ENCODE results near the gene CACNG6.
"Not testable (repeated sequence)": the region's sequence is repeated elsewhere in the genome, so short reads cannot be mapped to it uniquely, and the experiment has no call there.

CACNG6 gene

GRCh38 chr19:53991224-53992113 is at the start of gene CACNG6:
TSS of gene CACNG6 (plus strand) at chr19:53991637. CDS start at chr19:53992878, 1,241 bp downstream.
- no peak for DNase-seq

- no peak for DNase-seq
Observed at GRCh38 chr19:53942001-53942786, 49.2 kb upstream of the CACNG6 start.

- no peak for DNase-seq
Observed at GRCh38 chr19:53944416-53944815, 47.0 kb upstream of the CACNG6 start.

- DNase-seq = no peak
Observed at GRCh38 chr19:53944933-53945332, 46.5 kb upstream of the CACNG6 start.

- no peak for DNase-seq
Observed at GRCh38 chr19:53945441-53945840, 46.0 kb upstream of the CACNG6 start.

GRCh38 chr19:53945998-53946397 is 45.4 kb upstream of the CACNG6 start:
- no peak for DNase-seq

- DNase-seq = no peak
Observed at GRCh38 chr19:53947624-53948023, 43.8 kb upstream of the CACNG6 start.

GRCh38 chr19:53948611-53949010 is 42.8 kb upstream of the CACNG6 start:
- not testable (repeated sequence) for DNase-seq

GRCh38 chr19:53951436-53951835 is 40.0 kb upstream of the CACNG6 start:
- no peak for DNase-seq

GRCh38 chr19:53951947-53952346 is 39.5 kb upstream of the CACNG6 start:
- no peak for DNase-seq

- no peak for DNase-seq
Observed at GRCh38 chr19:53953383-53953782, 38.1 kb upstream of the CACNG6 start.

GRCh38 chr19:53957448-53958167 is 33.8 kb upstream of the CACNG6 start:
- no peak for DNase-seq

- DNase-seq = no peak
Observed at GRCh38 chr19:53958168-53958571, 33.3 kb upstream of the CACNG6 start.

- DNase-seq = no peak
Observed at GRCh38 chr19:53958823-53959757, 32.3 kb upstream of the CACNG6 start.

- no peak for DNase-seq
Observed at GRCh38 chr19:53960187-53960586, 31.2 kb upstream of the CACNG6 start.

- no peak for DNase-seq
Observed at GRCh38 chr19:53960886-53961285, 30.6 kb upstream of the CACNG6 start.

GRCh38 chr19:53961523-53962356 is 29.7 kb upstream of the CACNG6 start:
- DNase-seq = no peak

- DNase-seq = no peak
Observed at GRCh38 chr19:53962887-53963431, 28.5 kb upstream of the CACNG6 start, which contains the start of gene CACNG8. TSS of gene CACNG8 (plus strand) at chr19:53962937.

- DNase-seq = no peak
Observed at GRCh38 chr19:53965091-53965490, 26.3 kb upstream of the CACNG6 start.

- no peak for DNase-seq
Observed at GRCh38 chr19:53966931-53967330, 24.5 kb upstream of the CACNG6 start.

GRCh38 chr19:53969366-53969765 is 22.1 kb upstream of the CACNG6 start:
- DNase-seq = no peak
